ENCODE measurements around the gene GADD45B. TPM values are rescaled to one million over a fixed set of nuclear protein-coding genes. Genes with fewer than 3 reads are reported as not detected.

The GADD45B gene
- total RNA-seq, 1 experiment from 2014 or later = 56.2 TPM

GRCh38 chr19:2449019-2449418 is 26.9 kb upstream of the GADD45B start:
- intact Hi-C loops (cut with micrococcal nuclease; ENCODE audit: unreplicated experiment) = no loop called here
- in situ Hi-C loops (cut with HindIII; ENCODE audit: low pct_unique_long_range_greater_than_20kb, low sequenced_read_pairs) = no loop called here
- H3K4me1 ChIP-seq (ENCODE audit: control insufficient read depth, insufficient read depth, low read length) = no peaks in the 10 kb centered on the region
- no peaks in the 10 kb centered on the region for H3K36me3 ChIP-seq (ENCODE audit: control insufficient read depth, insufficient read depth, low read length)
- H3K27me3 ChIP-seq (ENCODE audit: control insufficient read depth, insufficient read depth, low read length) = no peaks in the 10 kb centered on the region
- ChIA-PET POLR2A (no interaction called here), CTCF (no interaction called here)
- no peak overlapping the region for H3K27ac ChIP-seq (ENCODE audit: low read length)
- ATAC-seq (no peak), DNase-seq (ENCODE audit: low read depth, low spot score) (no peak)
- H3K9me3 ChIP-seq (ENCODE audit: control insufficient read depth, insufficient read depth, low read depth, low read length) = no peaks in the 10 kb centered on the region
- no peak for TF ChIP-seq REST (IDR thresholded peaks at IDR 0.05; ENCODE audit: insufficient read depth in 1 of 2, low read depth in 2 of 2, low read length in 1 of 2)
- no peak for TF ChIP-seq SIN3A (IDR thresholded peaks at IDR 0.05; ENCODE audit: borderline replicate concordance, insufficient read depth, low read depth, low read length)
- no peak for TF ChIP-seq CTCF (IDR thresholded peaks at IDR 0.05)
- no peak for TF ChIP-seq POLR2AphosphoS5 (IDR thresholded peaks at IDR 0.05; ENCODE audit: low read depth, low read length)
- TF ChIP-seq TCF7L2 (IDR thresholded peaks at IDR 0.05; ENCODE audit: low read depth, low read length) = no peak
- no peak overlapping the region for H3K4me3 ChIP-seq (ENCODE audit: low read depth in 2 of 2, low read length in 2 of 2)
- BruUV-seq (replicated peaks) = no TSS peak

- peaks cover 13% of the 10 kb centered on the region for H3K4me1 ChIP-seq (ENCODE audit: control insufficient read depth, insufficient read depth, low read length)
- no peaks in the 10 kb centered on the region for H3K9me3 ChIP-seq (ENCODE audit: control insufficient read depth, insufficient read depth, low read depth, low read length)
- ChIA-PET POLR2A (no interaction called here), CTCF (no interaction called here)
- ATAC-seq (no peak), DNase-seq (ENCODE audit: low read depth, low spot score) (no peak)
- no peaks in the 10 kb centered on the region for H3K27me3 ChIP-seq (ENCODE audit: control insufficient read depth, insufficient read depth, low read length)
- peaks cover 4% of the 10 kb centered on the region for H3K36me3 ChIP-seq (ENCODE audit: control insufficient read depth, insufficient read depth, low read length)
- TF ChIP-seq TCF7L2 (IDR thresholded peaks at IDR 0.05; ENCODE audit: low read depth, low read length) = no peak
- no peak for TF ChIP-seq CTCF (IDR thresholded peaks at IDR 0.05)
- H3K27ac ChIP-seq (ENCODE audit: low read length) = no peak overlapping the region
- no TSS peak for BruUV-seq (replicated peaks)
- no peak overlapping the region for H3K4me3 ChIP-seq (ENCODE audit: low read depth in 2 of 2, low read length in 2 of 2)
- in situ Hi-C loops (cut with HindIII; ENCODE audit: low pct_unique_long_range_greater_than_20kb, low sequenced_read_pairs) (no loop called here), intact Hi-C loops (cut with micrococcal nuclease; ENCODE audit: unreplicated experiment) (no loop called here)
Measured at GRCh38 chr19:2451138-2451537, 24.8 kb upstream of the GADD45B start.

- BruUV-seq (replicated peaks) = no TSS peak
- Histone ChIP-seq H3K4me3 (ENCODE audit: low read depth in 2 of 2, low read length in 2 of 2) (no peak overlapping the region), H3K27me3 (ENCODE audit: control insufficient read depth, insufficient read depth, low read length) (no peaks in the 10 kb centered on the region), H3K9me3 (ENCODE audit: control insufficient read depth, insufficient read depth, low read depth, low read length) (no peaks in the 10 kb centered on the region), H3K27ac (ENCODE audit: low read length) (no peak overlapping the region), H3K4me1 (ENCODE audit: control insufficient read depth, insufficient read depth, low read length) (peaks cover 13% of the 10 kb centered on the region), H3K36me3 (ENCODE audit: control insufficient read depth, insufficient read depth, low read length) (peaks cover 5% of the 10 kb centered on the region)
- intact Hi-C loops (cut with micrococcal nuclease; ENCODE audit: unreplicated experiment) = no loop called here
- DNase-seq (ENCODE audit: low read depth, low spot score) (no peak), ATAC-seq (no peak)
- ChIA-PET CTCF (no interaction called here), POLR2A (no interaction called here)
- TF ChIP-seq SIN3A (IDR thresholded peaks at IDR 0.05; ENCODE audit: borderline replicate concordance, insufficient read depth, low read depth, low read length) (no peak), POLR2AphosphoS5 (IDR thresholded peaks at IDR 0.05; ENCODE audit: low read depth, low read length) (no peak), CTCF (IDR thresholded peaks at IDR 0.05) (no peak), REST (IDR thresholded peaks at IDR 0.05; ENCODE audit: insufficient read depth in 1 of 2, low read depth in 2 of 2, low read length in 1 of 2) (no peak), TCF7L2 (IDR thresholded peaks at IDR 0.05; ENCODE audit: low read depth, low read length) (no peak)
- in situ Hi-C loops (cut with HindIII; ENCODE audit: low pct_unique_long_range_greater_than_20kb, low sequenced_read_pairs) = no loop called here
Measured at GRCh38 chr19:2451741-2452140, 24.2 kb upstream of the GADD45B start.

All from Panc1 (cell line).